Measurements from ENCODE around the gene NKTR.

NKTR gene

GRCh38 chr3:42602961-42603360, 2.5 kb downstream of the NKTR start:
- TF ChIP-seq CTCF (IDR thresholded peaks at IDR 0.05; ENCODE audit: control extremely low read depth, extremely low read depth, low read depth, missing control alignments) = no peak
- no peak for DNase-seq (ENCODE audit: extremely low spot score)
- CTCF ChIA-PET = interaction anchor here (0.9 to 3.8 kb wide), 2 partner anchors 11 to 20 kb away, joined by 3 to 30 read pairs; no protein-coding TSS in a partner anchor
- POLR2A ChIA-PET = interaction anchor here (0.6 kb wide), 2 partner anchors 13 to 1440 kb away, joined by 3 to 4 read pairs; no protein-coding TSS in a partner anchor

- no peak for DNase-seq (ENCODE audit: extremely low spot score)
- TF ChIP-seq CTCF (IDR thresholded peaks at IDR 0.05; ENCODE audit: control extremely low read depth, extremely low read depth, low read depth, missing control alignments) = no peak
- ChIA-PET POLR2A (no interaction called here), CTCF (interaction anchor here (0.9 to 1.1 kb wide), 3 partner anchors 11 to 24 kb away, joined by 3 to 4 read pairs (median 3); partner anchors contain the start of gene SEC22C)
Observed at GRCh38 chr3:42605546-42606173, 5.2 kb downstream of the NKTR start.

GRCh38 chr3:42608581-42608980, 8.1 kb downstream of the NKTR start:
- CTCF ChIA-PET = interaction anchor here (0.9 to 1.2 kb wide), 2 partner anchors 8 to 12 kb away, joined by 3 read pairs; no protein-coding TSS in a partner anchor
- TF ChIP-seq CTCF (IDR thresholded peaks at IDR 0.05; ENCODE audit: control extremely low read depth, extremely low read depth, low read depth, missing control alignments) = no peak
- DNase-seq (ENCODE audit: extremely low spot score) = no peak
- POLR2A ChIA-PET = interaction anchor here (1.2 kb wide), 1 partner anchor 18 kb away, joined by 3 read pairs; the partner anchor contains the start of gene SS18L2

- ChIA-PET CTCF (interaction anchor here (1.1 to 1.7 kb wide), 6 partner anchors 9 to 512 kb away, joined by 3 to 7 read pairs (median 3); partner anchors contain the start of gene NKTR), POLR2A (interaction anchor here (0.8 to 0.9 kb wide), 2 partner anchors 11 to 17 kb away, joined by 3 read pairs; partner anchors contain the start of gene NKTR)
- TF ChIP-seq CTCF (IDR thresholded peaks at IDR 0.05; ENCODE audit: control extremely low read depth, extremely low read depth, low read depth, missing control alignments) = no peak
- DNase-seq (ENCODE audit: extremely low spot score) = no peak
Observed at GRCh38 chr3:42610976-42611375, 10.5 kb downstream of the NKTR start.

GRCh38 chr3:42612217-42612616, 11.7 kb downstream of the NKTR start:
- no peak for DNase-seq (ENCODE audit: extremely low spot score)
- CTCF ChIA-PET = interaction anchor here (0.9 to 4.0 kb wide), 6 partner anchors 10 to 36 kb away, joined by 4 to 30 read pairs (median 5); partner anchors contain the start of gene NKTR
- POLR2A ChIA-PET = interaction anchor here (1.9 kb wide), 1 partner anchor 12 kb away, joined by 4 read pairs; the partner anchor contains the start of gene NKTR
- no peak for TF ChIP-seq CTCF (IDR thresholded peaks at IDR 0.05; ENCODE audit: control extremely low read depth, extremely low read depth, low read depth, missing control alignments)

- TF ChIP-seq CTCF (IDR thresholded peaks at IDR 0.05; ENCODE audit: control extremely low read depth, extremely low read depth, low read depth, missing control alignments) = no peak
- ChIA-PET CTCF (interaction anchor here (0.9 to 4.0 kb wide), 10 partner anchors 8 to 37 kb away, joined by 3 to 30 read pairs (median 4); partner anchors contain the start of genes NKTR and SEC22C), POLR2A (interaction anchor here (1.9 kb wide), 1 partner anchor 12 kb away, joined by 4 read pairs; the partner anchor contains the start of gene NKTR)
- DNase-seq (ENCODE audit: extremely low spot score) = no peak
Observed at GRCh38 chr3:42612928-42613327, 12.4 kb downstream of the NKTR start.

Measured in GM10248 (cell line).